ENCODE data around the gene LRP5. TPM values are rescaled to one million over a fixed set of nuclear protein-coding genes. Genes with fewer than 3 reads are reported as not detected.

The LRP5 gene
- total RNA-seq (2011; cell fraction: chromatin; rRNA removed; ENCODE audit: low replicate concordance): 28.3 and 69.8 TPM in 2 replicates
- total RNA-seq (2011; cell fraction: nucleolus; rRNA removed): 63.7 and 66.6 TPM in 2 replicates
- 37.9 and 42.2 TPM in 2 replicates for total RNA-seq (2011; cell fraction: nucleoplasm; rRNA removed)
- total RNA-seq (2014; rRNA removed) (14.9 and 23.8 TPM in 2 replicates), total RNA-seq (2014; rRNA removed; fragmentation: Illumina TruSeq; extraction: Trizol) (2.1 and 3.1 TPM in 2 replicates), total RNA-seq (2015; rRNA removed; fragmentation: Illumina TruSeq; extraction: Trizol) (13.6 and 15.3 TPM in 2 replicates), total RNA-seq (2021) (43.1 and 44.2 TPM in 2 replicates), polyA plus RNA-seq (2011; rRNA removed) (5.1 and 11.0 TPM in 2 replicates), polyA plus RNA-seq (2014; fragmentation: Illumina TruSeq; extraction: Trizol) (13.5 and 28.2 TPM in 2 replicates), polyA plus RNA-seq (2014; fragmentation: Nextera tagmentation; extraction: Ambion mirVana) (under 1 TPM; 0.48 to 0.63 TPM), polyA plus RNA-seq (2014; rRNA removed) (16.1 and 17.6 TPM in 2 replicates), polyA minus RNA-seq (2011; rRNA and poly(A)+ RNA removed) (7.7 and 11.3 TPM in 2 replicates), Bru-seq, nascent RNA (percentile 67 among the genes with signal in this experiment), BruChase-seq, experiment 1, labeled RNA remaining after a 2-hour chase (percentile 63 among the genes with signal in this experiment), BruChase-seq, experiment 2, labeled RNA remaining after a 6-hour chase (percentile 62 among the genes with signal in this experiment)
- 9.1 and 15.7 TPM in 2 replicates for polyA plus RNA-seq (2011; cell fraction: cytosol; rRNA removed)
- polyA plus RNA-seq (2011; cell fraction: nucleus; rRNA removed): 16.9 and 36.4 TPM in 2 replicates
- 24.9 and 36.3 TPM in 2 replicates for polyA plus RNA-seq (2012)
- polyA minus RNA-seq (2011; cell fraction: cytosol; rRNA and poly(A)+ RNA removed): 21.3 and 34.5 TPM in 2 replicates
- polyA minus RNA-seq (2011; cell fraction: nucleus; rRNA and poly(A)+ RNA removed): 24.4 and 27.9 TPM in 2 replicates
- long read RNA-seq, experiment 1, full-length matches to known transcripts: 2 of 50 reads
- long read RNA-seq, experiment 1, partial matches to known transcripts: 28 of 50 reads
- long read RNA-seq, experiment 1, other reads (novel, unspliced or antisense): 20 of 50 reads
- long read RNA-seq, experiment 2, partial matches to known transcripts: 14 of 31 reads
- long read RNA-seq, experiment 2, other reads (novel, unspliced or antisense): 17 of 31 reads
- long read RNA-seq, experiment 3, full-length matches to known transcripts: 1 of 7 reads
- long read RNA-seq, experiment 3, partial matches to known transcripts: 6 of 7 reads
- long read RNA-seq, experiment 3, other reads (novel, unspliced or antisense): 0 of 7 reads

- 42% methylated on average over 12 of the region's 85 CpGs for WGBS (ENCODE audit: insufficient coverage, low coverage, missing lambda C conversion rate)
- Histone ChIP-seq H3K4me2 (ENCODE audit: insufficient read depth, low read length) (peak within 1 kb of the TSS; percentile 88), H2AFZ (ENCODE audit: low read depth, low read length) (peak within 1 kb of the TSS; percentile 77), H3K9ac (ENCODE audit: insufficient read depth in 1 of 2, low read depth in 2 of 2, low read length in 2 of 2) (peak within 1 kb of the TSS; percentile 78 to 98), H3K27me3 (ENCODE audit: control insufficient read depth in 2 of 2, insufficient read depth in 2 of 2, low read length in 2 of 2) (no peaks in the 10 kb centered on the region), H3K4me1 (replicated peaks in 1 of 2; ENCODE audit: control insufficient read depth in 2 of 2, insufficient read depth in 2 of 2, low read length in 2 of 2) (peaks cover 12 to 49% of the 10 kb centered on the region in 2 experiments), H3K9me1 (ENCODE audit: control insufficient read depth, insufficient read depth, low read length) (peaks cover 5% of the 10 kb centered on the region), H4K20me1 (replicated peaks; ENCODE audit: control insufficient read depth, insufficient read depth, low read length) (peaks cover 10% of the 10 kb centered on the region), H3K36me3 (ENCODE audit: control insufficient read depth, insufficient read depth, low read length) (no peaks in the 10 kb centered on the region), H3K79me2 (ENCODE audit: control insufficient read depth, insufficient read depth, low read length) (peaks cover 47% of the 10 kb centered on the region), H3K4me3 (peak within 1 kb of the TSS; percentile 82), H3K27ac (ENCODE audit: extremely low read depth, low read depth, low read length) (peak within 1 kb of the TSS; percentile 90), H3K9me3 (replicated peaks; ENCODE audit: control insufficient read depth, insufficient read depth, low read depth, low read length) (peaks cover 1% of the 10 kb centered on the region; the same call in 1 of the 2 replicates)
- FAIRE-seq (no peak), ATAC-seq (peak; percentile 58), DNase-seq (ENCODE audit: extremely low read depth in 1 of 4, low spot score in 3 of 4) (peak; percentile 58 to 96 (median 90))
- CTCF ChIA-PET (ENCODE audit: low intra/inter-chr PET ratio): interaction anchor here (0.6 kb wide), 1 partner anchor 271 kb away, joined by 3 read pairs; no protein-coding TSS in a partner anchor
- POLR2A ChIA-PET: interaction anchor here (0.6 to 0.7 kb wide), 2 partner anchors 22 to 29 kb away, joined by 3 read pairs; no protein-coding TSS in a partner anchor
- in situ Hi-C loops (cut with MboI) (no loop called here), intact Hi-C loops (cut with micrococcal nuclease) (no loop called here)
- BruUV-seq (replicated peaks): no TSS peak
- peak; percentile 77; the same call in 1 of the 2 replicates for TF ChIP-seq ZBTB7A (IDR thresholded peaks at IDR 0.05; ENCODE audit: borderline replicate concordance, control insufficient read depth, low read depth, low read length)
- TF ChIP-seq CXXC5 (CRISPR knock-in tag; IDR thresholded peaks at IDR 0.05): peak; percentile 49
- peak; percentile 62; the same call in 1 of the 2 replicates for TF ChIP-seq BCOR (IDR thresholded peaks at IDR 0.05)
- no peak for TF ChIP-seq SIN3B (IDR thresholded peaks at IDR 0.05; ENCODE audit: low read depth)
- TF ChIP-seq ZEB2 (IDR thresholded peaks at IDR 0.05): 0 out of 2 replicates have a peak, but pooled peaks have one; percentile 34
- TF ChIP-seq HMGN3 (IDR thresholded peaks at IDR 0.05; ENCODE audit: borderline replicate concordance, extremely low read depth, insufficient read length, low read depth, low read length): peak; percentile 12
- no peak for TF ChIP-seq ZNF239 (CRISPR knock-in tag; IDR thresholded peaks at IDR 0.05)
- TF ChIP-seq CTCF (IDR thresholded peaks at IDR 0.05 in 2 of 3, conservative IDR thresholded peaks at IDR 0.05 in 1 of 3; ENCODE audit: insufficient read depth in 2 of 3, low read depth in 1 of 3, low read length in 3 of 3): no peak
- peak; percentile 23 to 86; a peak in 2 of 4 replicates for TF ChIP-seq MAZ (CRISPR knock-in tag; conservative IDR thresholded peaks at IDR 0.05 in 1 of 2, IDR thresholded peaks at IDR 0.05 in 1 of 2)
- peak in 2 of 3 experiments; percentile 63 to 66 for TF ChIP-seq YY1 (IDR thresholded peaks at IDR 0.05; ENCODE audit: borderline replicate concordance in 1 of 3, control insufficient read depth in 1 of 3, extremely low read depth in 1 of 3, insufficient read depth in 3 of 3, insufficient read length in 1 of 3, insufficient replicate concordance in 2 of 3, low read depth in 1 of 3, low read length in 2 of 3)
- peak; percentile 99 for TF ChIP-seq VEZF1 (CRISPR knock-in tag; IDR thresholded peaks at IDR 0.05)
Measured at GRCh38 chr11:68312117-68312779, at the start of gene LRP5. Gene LRP5 (plus strand): TSS chr11:68312591. CDS start chr11:68312715, 124 bp downstream.

Data from K562 (cell line).